SU-DHL-6 (cell line): Measurements from ENCODE around the gene PGAM2.

ENCODE experiments used
- H2AFZ ChIP-seq: fragments of 200-600 bp; sonication (generic); 2 replicates; pipeline ENCODE4 v1.6.1; 2014; ENCODE audit warnings: low read depth, mild to moderate bottlenecking, moderate library complexity, mixed read lengths, antibody characterized with exemption, low read length; ENCODE audit not compliant: severe bottlenecking
- H3F3A ChIP-seq: fragments of 200-600 bp; shearing (Covaris generic); 2 replicates; pipeline ENCODE4 v1.6.0; 2016; ENCODE audit warnings: antibody characterized with exemption, mild to moderate bottlenecking; ENCODE audit not compliant: insufficient read depth
- H3K27ac ChIP-seq: fragments of 200-600 bp; sonication (generic); 2 replicates; pipeline ENCODE4 v1.5.1; 2016; ENCODE audit warnings: low read depth, mild to moderate bottlenecking, low read length, moderate library complexity, mixed read lengths
- H3K27me3 ChIP-seq: fragments of 200-600 bp; sonication (generic), shearing (Covaris generic); 2 replicates; pipeline ENCODE4 v1.6.0; 2014; ENCODE audit warnings: mild to moderate bottlenecking, low read length
- H3K36me3 ChIP-seq: fragments of 200-600 bp; sonication (generic); 2 replicates; pipeline ENCODE4 v1.6.1; 2014; ENCODE audit warnings: mild to moderate bottlenecking, low read length, mixed read lengths
- H3K4me2 ChIP-seq: fragments of 300-600, 200-600 bp; shearing (Covaris generic), sonication (generic); 2 replicates; pipeline ENCODE4 v1.6.0; 2014; ENCODE audit warnings: low read length, low read depth, mild to moderate bottlenecking; ENCODE audit not compliant: poor library complexity, severe bottlenecking
- H3K4me3 ChIP-seq: fragments of 200-600 bp; sonication (generic); 2 replicates; pipeline ENCODE4 v1.5.1; 2014; ENCODE audit warnings: antibody characterized with exemption, low read length, mild to moderate bottlenecking, mixed read lengths; ENCODE audit not compliant: insufficient read depth, poor library complexity, severe bottlenecking
- H3K79me2 ChIP-seq: fragments of 200-600 bp; sonication (generic); 2 replicates; pipeline ENCODE4 v1.6.1; 2014; ENCODE audit warnings: mild to moderate bottlenecking, low read length, moderate library complexity; ENCODE audit not compliant: insufficient read depth
- H3K9ac ChIP-seq: fragments of 200-600 bp; sonication (generic); 2 replicates; pipeline ENCODE4 v1.7.0; 2014; ENCODE audit warnings: mild to moderate bottlenecking, low read length
- H3K9me2 ChIP-seq: fragments of 200-600 bp; sonication (generic); replicated peaks from 2 replicates; pipeline ENCODE4 v1.6.1; 2014; ENCODE audit warnings: low read length; ENCODE audit not compliant: insufficient read depth
- H3K9me3 ChIP-seq: fragments of 200-600 bp; sonication (generic); 2 replicates; pipeline ENCODE4 v1.6.1; 2014; ENCODE audit warnings: low read length, mixed read lengths; ENCODE audit not compliant: insufficient read depth
- H4K20me1 ChIP-seq: fragments of 200-600 bp; sonication (generic); 2 replicates; pipeline ENCODE4 v1.6.1; 2014; ENCODE audit warnings: low read depth, mild to moderate bottlenecking, antibody characterized with exemption, low read length, moderate library complexity, mixed read lengths
- CTCF ChIP-seq: fragments of 200-600 bp; sonication (generic); IDR thresholded peaks from one replicate; pipeline ENCODE4 v1.5.1; 2017; ENCODE audit warnings: antibody characterized with exemption, mild to moderate bottlenecking, low read length, moderate library complexity; ENCODE audit not compliant: insufficient read depth, poor library complexity, severe bottlenecking
- EZH2phosphoT487 ChIP-seq: fragments of 200-600 bp; sonication (generic), shearing (Covaris generic); conservative IDR thresholded peaks from 2 replicates; pipeline ENCODE4 v1.6.1; 2018; ENCODE audit warnings: mild to moderate bottlenecking, antibody characterized with exemption, low read length, moderate library complexity, mixed read lengths

Gene PGAM2

GRCh38 chr7:44085546-44085945 lies 20.2 kb upstream of the PGAM2 start:
- H3F3A ChIP-seq, result peaks cover 14% of the 10 kb centered on the region
- no peak overlapping the region for H3K27ac ChIP-seq
- no peaks in the 10 kb centered on the region for H3K9me3 ChIP-seq
- H2AFZ ChIP-seq, result no peak overlapping the region
- peak; percentile 39 for TF ChIP-seq CTCF
- no peak for TF ChIP-seq EZH2phosphoT487
- no peak overlapping the region for H3K9ac ChIP-seq
- no peaks in the 10 kb centered on the region for H3K27me3 ChIP-seq
- H3K79me2 ChIP-seq, result peaks cover 9% of the 10 kb centered on the region; the same call in 1 of the 2 replicates
- H3K4me2 ChIP-seq, result no peak overlapping the region
- no peaks in the 10 kb centered on the region for H4K20me1 ChIP-seq
- no peak overlapping the region for H3K4me3 ChIP-seq
- H3K36me3 ChIP-seq, result no peaks in the 10 kb centered on the region
- H3K9me2 ChIP-seq, result no peaks in the 10 kb centered on the region

GRCh38 chr7:44084701-44085100 lies 19.3 kb upstream of the PGAM2 start:
- no peak overlapping the region for H3K27ac ChIP-seq
- H3K36me3 ChIP-seq, result no peaks in the 10 kb centered on the region
- no peak overlapping the region for H3K9ac ChIP-seq
- peaks cover 14% of the 10 kb centered on the region for H3F3A ChIP-seq
- no peaks in the 10 kb centered on the region for H3K27me3 ChIP-seq
- peaks cover 9% of the 10 kb centered on the region; the same call in 1 of the 2 replicates for H3K79me2 ChIP-seq
- no peak overlapping the region for H3K4me3 ChIP-seq
- no peak overlapping the region for H3K4me2 ChIP-seq
- no peak overlapping the region for H2AFZ ChIP-seq
- H4K20me1 ChIP-seq, result no peaks in the 10 kb centered on the region
- TF ChIP-seq CTCF, result no peak
- TF ChIP-seq EZH2phosphoT487, result no peak
- no peaks in the 10 kb centered on the region for H3K9me3 ChIP-seq
- no peaks in the 10 kb centered on the region for H3K9me2 ChIP-seq

GRCh38 chr7:44083796-44084195 lies 18.4 kb upstream of the PGAM2 start:
- no peak overlapping the region for H2AFZ ChIP-seq
- H3F3A ChIP-seq, result peaks cover 14% of the 10 kb centered on the region
- H3K36me3 ChIP-seq, result no peaks in the 10 kb centered on the region
- no peaks in the 10 kb centered on the region for H3K27me3 ChIP-seq
- H3K9me2 ChIP-seq, result no peaks in the 10 kb centered on the region
- no peaks in the 10 kb centered on the region for H3K9me3 ChIP-seq
- peaks cover 9% of the 10 kb centered on the region; the same call in 1 of the 2 replicates for H3K79me2 ChIP-seq
- H3K9ac ChIP-seq, result 0 out of 2 replicates have a peak overlapping the region, but pooled peaks have one; percentile 1
- no peak overlapping the region for H3K27ac ChIP-seq
- H3K4me3 ChIP-seq, result no peak overlapping the region
- H3K4me2 ChIP-seq, result no peak overlapping the region
- no peaks in the 10 kb centered on the region for H4K20me1 ChIP-seq
- TF ChIP-seq EZH2phosphoT487, result no peak
- TF ChIP-seq CTCF, result no peak
